Heart left ventricle (tissue), 16 donors: ENCODE results near the gene SCAF8. TPM values are rescaled to one million over a fixed set of nuclear protein-coding genes. Genes with fewer than 3 reads are reported as not detected.
"Not testable (repeated sequence)": the region's sequence is repeated elsewhere in the genome, so short reads cannot be mapped to it uniquely, and the experiment has no call there.

ENCODE experiments used
- ATAC-seq, 4 donors: fragments of 200-7000 bp; cut with Tn5 transposase; one replicate each; pipeline ENCODE4 v1.9.1; 2020 to 2022; ENCODE audit warnings: moderate library complexity in 4 of 4, mild to moderate bottlenecking in 3 of 4, moderate number of reproducible peaks in 1 of 4
- DNase-seq, 5 donors: peaks; one replicate each; pipeline ENCODE4 v3.0.0-alpha.2; 2020
- H3K27ac ChIP-seq, 12 donors: fragments of 200-600 bp; sonication (generic) in 4 of 12; one replicate each; pipeline versions ENCODE4 v1.5.0 to v1.8.0; 2016 to 2022; ENCODE audit warnings: mild to moderate bottlenecking in 2 of 12
- H3K27me3 ChIP-seq, 9 donors: fragments of 200-600 bp; sonication (generic) in 2 of 9; one replicate each; pipeline versions ENCODE4 v1.5.1 to v1.8.0; 2016 to 2022; ENCODE audit warnings: mild to moderate bottlenecking in 3 of 9
- H3K36me3 ChIP-seq, 9 donors: fragments of 200-600 bp; sonication (generic) in 2 of 9; one replicate each; pipeline versions ENCODE4 v1.5.0 to v1.8.0; 2018 to 2022; ENCODE audit warnings: mild to moderate bottlenecking in 2 of 9
- H3K4me1 ChIP-seq, 12 donors: fragments of 200-600 bp; sonication (generic) in 4 of 12; one replicate each; pipeline versions ENCODE4 v1.5.0 to v1.8.0; 2016 to 2022; ENCODE audit warnings: mild to moderate bottlenecking in 3 of 12
- H3K4me3 ChIP-seq, 12 donors: fragments of 200-600 bp; sonication (generic) in 4 of 12; one replicate each; pipeline versions ENCODE4 v1.5.0 to v1.8.0; 2017 to 2022; ENCODE audit warnings: mild to moderate bottlenecking in 9 of 12, moderate library complexity in 4 of 12
- H3K9me3 ChIP-seq, 12 donors: fragments of 200-600 bp; sonication (generic) in 4 of 12; one replicate each; pipeline versions ENCODE4 v1.5.0 to v1.8.0; 2016 to 2022; ENCODE audit warnings: mild to moderate bottlenecking in 1 of 12
- CTCF ChIP-seq, 12 donors: fragments of 200-600 bp; sonication (generic) in 4 of 12; IDR thresholded peaks; one replicate each; pipeline versions ENCODE4 v1.5.0 to v1.8.0; 2018 to 2022; ENCODE audit warnings: antibody characterized with exemption in 12 of 12, mild to moderate bottlenecking in 5 of 12
- POLR2A ChIP-seq, 2 donors: fragments of 450-650 bp; IDR thresholded peaks; one replicate each; pipeline ENCODE4 v1.6.1; 2017; ENCODE audit warnings: antibody characterized with exemption in 2 of 2, mild to moderate bottlenecking in 2 of 2, moderate library complexity in 2 of 2
- WGBS, 4 donors: extraction: QIAGEN DNeasy Blood & Tissue Kit in 2 of 4; methylation state at CpG; one replicate each; pipeline versions ENCODE4 v1.1.5 to v1.1.7; 2013 to 2018; 5-methylcytosine and 5-hydroxymethylcytosine counted together
- intact Hi-C, 10 donors: fragments of 100-400 bp; cut with DNase I; formaldehyde crosslinking; loops; one replicate each; pipeline versions ENCODE4 v1.11.1 to v1.14.2; 2022
- polyA plus RNA-seq, 2 donors: library from polyadenylated mRNA; stranded (reverse); fragments of 200-250 nt; gene quantifications; one replicate each; pipeline ENCODE4 v1.2.3, GENCODE V29; 2013
- total RNA-seq, 9 donors: library from RNA; depleted of rRNA in 2 of 9; stranded (reverse); fragments of >200 nt in 2 of 9; fragmentation: NEBNext Ultra II Directional in 3 of 9; extraction: Animal tissue kit (Norgen Biotek cat#: 25700) in 3 of 9; gene quantifications; one replicate each; pipeline versions ENCODE4 v1.1.0 to v1.2.4, GENCODE V29; 2016 to 2023
- donor health status: ischemic (EF 13 %, LVEDD 7.1; RV severe dilation, severe dysfunction).
- donor health status: healthy with polysubstance abuse.
- donor health status: DM: no; HTN: yes; CAD: no.
- donor health status: DM: no; HTN: no; CAD: no.
- donor health status: ischemic (EF 25% LVEDD 6.9; RV normal size, moderate dysfunction).
- donor health status: ischemic (EF 25% LVEDD 5.7; RV mildly dilated, moderate dysfunction).
- donor health status: healthy.
- donor health status: DM: yes; HTN: yes; CAD: no.
- donor health status: ischemic (EF 35%, LVEDD 5.7; RV mildly dilated, moderate dysfunction).
- donor health status: nonischemic (EF 11% LVEDD 7.7; RV severe dilation, severe dysfunction).
- donor health status: DM: yes; HTN: yes; CAD: no.
- donor health status: PGD.
- donor health status: ischemic (EF 29% LVEDD 5.4; RV normal size, mild dysfunction).
- donor health status: nonischemic (EF 23%, LVEDD 6.1; RV moderate dilation, normal function).

The SCAF8 gene
- total and polyA plus RNA-seq, 11 donors: 10.5 to 83.5 (median 63.5) TPM

DNA sequence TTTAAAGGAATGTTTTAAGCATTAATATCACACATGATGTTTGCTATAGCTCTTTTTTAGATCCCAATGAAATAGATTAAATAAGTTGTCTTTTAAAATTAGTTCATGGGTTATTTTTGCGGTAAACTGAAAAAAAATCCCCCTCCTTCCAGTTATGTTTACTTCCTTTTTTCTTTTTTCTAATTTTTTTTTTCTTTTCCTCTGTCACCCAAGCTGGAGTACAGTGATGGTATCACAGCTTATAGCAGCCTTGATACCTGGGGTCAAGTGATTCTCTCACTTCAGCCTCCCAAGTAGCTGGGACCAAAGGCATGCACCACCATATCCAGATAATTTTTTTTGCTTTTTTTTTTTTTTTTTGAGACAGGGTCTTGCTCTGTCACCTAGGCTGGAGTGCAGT, 17.8 kb upstream of the SCAF8 start:
- TF ChIP-seq CTCF (IDR thresholded peaks at IDR 0.05): no peak
- Histone ChIP-seq H3K9me3 (peaks cover 0 to 18% (median 4%) of the 10 kb centered on the region in 12 donors), H3K4me3 (no peak overlapping the region), H3K27ac (no peak overlapping the region), H3K4me1 (peaks cover 0 to 7% (median 0%) of the 10 kb centered on the region in 12 donors), H3K27me3 (no peaks in the 10 kb centered on the region), H3K36me3 (no peaks in the 10 kb centered on the region)
- DNase-seq (no peak), ATAC-seq (no peak)
- WGBS, 4 donors: 73 to 95% (median 86%) methylated on average over 1 of the region's 1 CpG
- intact Hi-C loops: no loop called here

GRCh38 chr6:154716350-154716749, 16.9 kb upstream of the SCAF8 start:
- H3K27me3 ChIP-seq, H3K36me3 ChIP-seq, H3K27ac ChIP-seq, H3K4me1 ChIP-seq, H3K4me3 ChIP-seq, ATAC-seq, intact Hi-C loops, DNase-seq: not testable (repeated sequence)
- WGBS, 4 donors: 76 to 86% (median 81%) methylated on average over 8 of the region's 8 CpGs
- H3K9me3 ChIP-seq: peaks cover 0 to 18% (median 4%) of the 10 kb centered on the region in 12 donors

DNA sequence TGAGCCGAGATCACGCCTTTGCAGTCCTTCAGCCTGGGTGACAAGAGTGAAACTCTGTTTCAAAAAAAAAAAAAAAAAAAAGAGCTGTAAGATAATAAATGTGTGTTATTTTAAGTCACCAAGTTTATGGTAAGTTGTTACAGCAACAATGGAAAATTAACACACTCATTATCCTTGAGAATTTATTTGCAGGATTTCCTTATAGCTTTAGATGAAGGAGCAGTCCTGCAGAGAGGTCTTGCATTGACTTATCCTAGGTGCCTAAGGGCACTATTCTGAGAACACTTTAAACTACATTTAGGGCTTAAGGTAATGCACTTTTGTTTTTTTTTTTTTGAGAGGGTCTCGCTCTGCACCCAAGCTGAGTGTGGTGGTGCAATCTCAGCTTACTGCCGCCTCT, 13.8 kb upstream of the SCAF8 start:
- WGBS, 4 donors: 93 to 99% (median 97%) methylated on average over 4 of the region's 4 CpGs
- peaks cover 0 to 18% (median 4%) of the 10 kb centered on the region in 12 donors for H3K9me3 ChIP-seq
- intact Hi-C loops: no loop called here

GRCh38 chr6:154719854-154720253, 13.4 kb upstream of the SCAF8 start:
- no peak overlapping the region for H3K4me3 ChIP-seq
- intact Hi-C loops: no loop called here
- DNase-seq (no peak), ATAC-seq (no peak)
- H3K27me3 ChIP-seq: no peaks in the 10 kb centered on the region
- H3K36me3 ChIP-seq: no peaks in the 10 kb centered on the region
- H3K9me3 ChIP-seq: peaks cover 0 to 18% (median 4%) of the 10 kb centered on the region in 12 donors
- TF ChIP-seq POLR2A (IDR thresholded peaks at IDR 0.05) (no peak), CTCF (IDR thresholded peaks at IDR 0.05) (no peak)
- no peak overlapping the region for H3K27ac ChIP-seq
- 78 to 93% (median 88%) methylated on average over 1 of the region's 1 CpG for WGBS, 4 donors
- H3K4me1 ChIP-seq: no peaks in the 10 kb centered on the region

More for the DNA sequence above, 13.8 kb upstream of the SCAF8 start:
- no peak overlapping the region for H3K4me3 ChIP-seq
- no peak overlapping the region for H3K27ac ChIP-seq
- DNase-seq (no peak), ATAC-seq (no peak)
- H3K36me3 ChIP-seq: no peaks in the 10 kb centered on the region
- H3K27me3 ChIP-seq: no peaks in the 10 kb centered on the region
- H3K4me1 ChIP-seq: no peaks in the 10 kb centered on the region
- no peak for TF ChIP-seq POLR2A (IDR thresholded peaks at IDR 0.05)
- TF ChIP-seq CTCF (IDR thresholded peaks at IDR 0.05): no peak

GRCh38 chr6:154721460-154721859, 11.8 kb upstream of the SCAF8 start:
- no peaks in the 10 kb centered on the region for H3K27me3 ChIP-seq
- DNase-seq: no peak
- intact Hi-C loops: no loop called here
- peaks cover 0 to 18% (median 4%) of the 10 kb centered on the region in 12 donors for H3K9me3 ChIP-seq
- no peaks in the 10 kb centered on the region for H3K36me3 ChIP-seq
- WGBS, 4 donors: 82 to 90% (median 89%) methylated on average over 6 of the region's 6 CpGs
- ATAC-seq: no peak
- H3K4me3 ChIP-seq: no peak overlapping the region
- H3K4me1 ChIP-seq: no peaks in the 10 kb centered on the region
- no peak overlapping the region for H3K27ac ChIP-seq
- TF ChIP-seq POLR2A (IDR thresholded peaks at IDR 0.05) (no peak), CTCF (IDR thresholded peaks at IDR 0.05) (no peak)
